K562 (cell line): ENCODE results near the gene CRPPA. TPM values are rescaled to one million over a fixed set of nuclear protein-coding genes. Genes with fewer than 3 reads are reported as not detected.
A peak's percentile ranks its signal among the peaks of the same experiment; 100 is the strongest.

Experiments used
- ATAC-seq: fragments of 200-7000 bp; cut with Tn5 transposase; 3 replicates; pipeline ENCODE4 v1.9.1; 2020; ENCODE audit warnings: moderate library complexity
- BruUV-seq: library from RNA; stranded (reverse); fragments of 400-500 nt; replicated peaks from 2 replicates; lab custom pipeline; 2021; lab: Mats Ljungman, UMichigan
- CTCF ChIA-PET: fragments of 300-600 bp; formaldehyde crosslinking; extraction: SDS; loops from one replicate; lab custom pipeline; 2021; ENCODE audit warnings: low intra/inter-chr PET ratio; lab: Yijun Ruan, JAX
- POLR2A ChIA-PET: fragments of 300-600, 350-650 bp; sonication (Branson Sonifier 250); formaldehyde crosslinking; extraction: SDS; loops from one replicate; lab custom pipeline; 2021; ENCODE audit warnings: antibody characterized with exemption, inconsistent platforms; lab: Yijun Ruan, JAX
- DNase-seq, 4 experiments: peaks; one replicate each; pipeline versions ENCODE4 v3.0.0 to v3.0.0-alpha.2; 2011 to 2018; ENCODE audit warnings: low spot score in 3 of 4, mixed read lengths in 3 of 4; ENCODE audit errors: extremely low read depth in 1 of 4
- FAIRE-seq: peaks from 2 replicates; lab custom pipeline; 2011; peaks lifted over from hg19 to GRCh38; lab: Jason Lieb, UNC
- H2AFZ ChIP-seq: 2 replicates; pipeline ENCODE4 v1.6.0; 2011; ENCODE audit warnings: low read depth, low read length, control low read depth, inconsistent platforms
- H3K27ac ChIP-seq: fragments of 200-600 bp; 3 replicates; pipeline ENCODE4 v1.8.0; 2011; ENCODE audit warnings: low read depth, mild to moderate bottlenecking, control low read depth, inconsistent platforms, low read length, moderate library complexity, mixed read lengths; ENCODE audit errors: extremely low read depth
- H3K27me3 ChIP-seq, 2 experiments: fragments of 300-600 bp in 1 of 2; 2 replicates in 1 of 2; 3 replicates in 1 of 2; pipeline versions ENCODE4 v1.6.0 to v1.8.0; 2011; ENCODE audit warnings: inconsistent platforms in 2 of 2, low read length in 2 of 2, mild to moderate bottlenecking in 1 of 2, mixed read lengths in 1 of 2, moderate library complexity in 1 of 2; ENCODE audit not compliant: control insufficient read depth in 2 of 2, insufficient read depth in 2 of 2
- H3K36me3 ChIP-seq: fragments of 300-600 bp; 3 replicates; pipeline ENCODE4 v1.8.0; 2011; ENCODE audit warnings: mild to moderate bottlenecking, low read length, inconsistent platforms; ENCODE audit not compliant: control insufficient read depth, insufficient read depth
- H3K4me1 ChIP-seq, 2 experiments: fragments of 200-600 bp in 1 of 2; replicated peaks in 1 of 2; 2 replicates in 1 of 2; 3 replicates in 1 of 2; pipeline versions ENCODE4 v1.5.1 to v1.8.0; 2011; ENCODE audit warnings: inconsistent platforms in 2 of 2, low read length in 2 of 2, mild to moderate bottlenecking in 1 of 2, mixed read lengths in 1 of 2, moderate library complexity in 1 of 2; ENCODE audit not compliant: control insufficient read depth in 2 of 2, insufficient read depth in 2 of 2
- H3K4me2 ChIP-seq: 2 replicates; pipeline ENCODE4 v1.6.1; 2011; ENCODE audit warnings: low read length, control low read depth, inconsistent platforms, mixed read lengths; ENCODE audit not compliant: insufficient read depth
- H3K4me3 ChIP-seq: fragments of 200-600 bp; sonication (generic), shearing (Covaris generic); 2 replicates; pipeline ENCODE4 v1.5.1; 2016; ENCODE audit warnings: control low read depth, inconsistent platforms
- H3K79me2 ChIP-seq: fragments of 200-600 bp; 3 replicates; pipeline ENCODE4 v1.8.0; 2011; ENCODE audit warnings: low read length, inconsistent platforms; ENCODE audit not compliant: control insufficient read depth, insufficient read depth
- H3K9ac ChIP-seq, 2 experiments: 2 replicates each; pipeline versions ENCODE4 v1.6.0 to v1.6.1; 2011; ENCODE audit warnings: low read depth in 2 of 2, low read length in 2 of 2, control low read depth in 1 of 2, inconsistent platforms in 1 of 2, mild to moderate bottlenecking in 1 of 2, mixed read lengths in 1 of 2; ENCODE audit not compliant: insufficient read depth in 1 of 2
- H3K9me1 ChIP-seq: one replicate; pipeline ENCODE4 v1.6.0; 2011; ENCODE audit warnings: inconsistent platforms, mild to moderate bottlenecking, low read length, moderate library complexity; ENCODE audit not compliant: control insufficient read depth, insufficient read depth
- H3K9me3 ChIP-seq: replicated peaks from 2 replicates; pipeline ENCODE4 v1.5.1; 2011; ENCODE audit warnings: low read depth, low read length, inconsistent platforms; ENCODE audit not compliant: control insufficient read depth, insufficient read depth
- H4K20me1 ChIP-seq: replicated peaks from 2 replicates; pipeline ENCODE4 v1.6.1; 2011; ENCODE audit warnings: low read length, inconsistent platforms, mixed read lengths; ENCODE audit not compliant: control insufficient read depth, insufficient read depth
- CHD1 ChIP-seq: fragments of 200-600 bp; sonication (generic); IDR thresholded peaks from one replicate; pipeline ENCODE4 v1.6.1; 2012; ENCODE audit warnings: mild to moderate bottlenecking, moderate library complexity, low read length, inconsistent platforms
- CHD4 ChIP-seq: fragments of 200-600 bp; sonication (generic); IDR thresholded peaks from 3 replicates; pipeline ENCODE4 v1.6.1; 2012; ENCODE audit warnings: low read depth, mild to moderate bottlenecking, mixed read lengths, low read length, inconsistent platforms; ENCODE audit not compliant: insufficient read depth, insufficient replicate concordance, poor library complexity, severe bottlenecking
- CREB1 ChIP-seq, 2 experiments: sonication (generic) in 1 of 2; formaldehyde crosslinking in 1 of 2; IDR thresholded peaks; 2 replicates each; pipeline versions ENCODE4 v1.6.1 to v1.8.0; 2012 to 2022; ENCODE audit warnings: inconsistent platforms in 1 of 2, mild to moderate bottlenecking in 1 of 2, missing genetic modification reagents in 1 of 2, moderate library complexity in 1 of 2
- HMBOX1 ChIP-seq: sonication (generic); IDR thresholded peaks from 2 replicates; pipeline ENCODE4 v1.6.1; 2016
- JUND ChIP-seq, 2 experiments: IDR thresholded peaks; 2 replicates in 1 of 2; 3 replicates in 1 of 2; pipeline ENCODE4 v1.6.1; 2011; ENCODE audit warnings: borderline replicate concordance in 2 of 2, low read depth in 2 of 2, low read length in 2 of 2, improper control_type of control experiment in 1 of 2, missing biosample characterization in 1 of 2, missing genetic modification characterization in 1 of 2, missing genetic modification reagents in 1 of 2
- LARP7 ChIP-seq: fragments of 450-650 bp; IDR thresholded peaks from 2 replicates; pipeline ENCODE4 v1.6.1; 2016
- ZNF12 ChIP-seq: sonication (generic); formaldehyde crosslinking; IDR thresholded peaks from 2 replicates; pipeline ENCODE4 v1.4.0; 2020; ENCODE audit warnings: mild to moderate bottlenecking, missing genetic modification reagents
- WGBS: fragments of 100-300 bp; shearing (Covaris generic); methylation state at CpG from one replicate; pipeline ENCODE4 v1.1.6; 2016; ENCODE audit warnings: low coverage, mixed read lengths; ENCODE audit not compliant: insufficient coverage; ENCODE audit errors: missing lambda C conversion rate; 5-methylcytosine and 5-hydroxymethylcytosine counted together
- in situ Hi-C: fragments of 300-500 bp; cut with MboI; formaldehyde crosslinking; loops from 4 replicates; pipeline ENCODE4 v1.15.0; 2018; ENCODE audit warnings: inconsistent platforms, mixed read lengths
- intact Hi-C: fragments of 100-400 bp; cut with micrococcal nuclease; formaldehyde crosslinking; loops from 2 replicates; pipeline ENCODE4 v1.14.2; 2022
- polyA plus RNA-seq, 8 experiments: library from polyadenylated mRNA; depleted of rRNA in 4 of 8; stranded (reverse) in 5 of 8; unstranded in 3 of 8; fragments of >200 nt; fragmentation: Nextera tagmentation in 2 of 8; fragmentation: Illumina TruSeq in 1 of 8; extraction: Ambion mirVana in 2 of 8; extraction: Trizol in 1 of 8; gene quantifications; 2 replicates each; pipeline versions ENCODE4 v1.2.1 to v1.2.3, GENCODE V29; 2011 to 2014; ENCODE audit warnings: inconsistent platforms in 1 of 8, missing spikeins in 1 of 8
- total RNA-seq, 7 experiments: library from RNA; depleted of rRNA in 6 of 7; stranded (reverse); fragments of >200 nt in 6 of 7; fragmentation: Illumina TruSeq in 2 of 7; extraction: Trizol in 2 of 7; gene quantifications; 2 replicates each; pipeline versions ENCODE4 v1.2.1 to v1.2.3, GENCODE V29; 2011 to 2021; ENCODE audit warnings: low replicate concordance in 1 of 7
- TF ChIP-seq, protein P1 (sequence below): fragments of 450-650 bp; formaldehyde crosslinking; IDR thresholded peaks from 2 replicates; pipeline ENCODE4 v1.4.0; 2022; ENCODE audit warnings: missing genetic modification characterization
- TF ChIP-seq, protein P2 (sequence below): sonication (generic); formaldehyde crosslinking; IDR thresholded peaks from 2 replicates; pipeline ENCODE4 v1.8.1; 2023; ENCODE audit warnings: mild to moderate bottlenecking, missing genetic modification reagents

Gene CRPPA
- total and polyA plus RNA-seq, 9 of the 15 experiments (the other 6 are each of a cell fraction or from before 2014, with no cell fraction given): 3.9 to 14.4 (median 7.8) TPM

DNA sequence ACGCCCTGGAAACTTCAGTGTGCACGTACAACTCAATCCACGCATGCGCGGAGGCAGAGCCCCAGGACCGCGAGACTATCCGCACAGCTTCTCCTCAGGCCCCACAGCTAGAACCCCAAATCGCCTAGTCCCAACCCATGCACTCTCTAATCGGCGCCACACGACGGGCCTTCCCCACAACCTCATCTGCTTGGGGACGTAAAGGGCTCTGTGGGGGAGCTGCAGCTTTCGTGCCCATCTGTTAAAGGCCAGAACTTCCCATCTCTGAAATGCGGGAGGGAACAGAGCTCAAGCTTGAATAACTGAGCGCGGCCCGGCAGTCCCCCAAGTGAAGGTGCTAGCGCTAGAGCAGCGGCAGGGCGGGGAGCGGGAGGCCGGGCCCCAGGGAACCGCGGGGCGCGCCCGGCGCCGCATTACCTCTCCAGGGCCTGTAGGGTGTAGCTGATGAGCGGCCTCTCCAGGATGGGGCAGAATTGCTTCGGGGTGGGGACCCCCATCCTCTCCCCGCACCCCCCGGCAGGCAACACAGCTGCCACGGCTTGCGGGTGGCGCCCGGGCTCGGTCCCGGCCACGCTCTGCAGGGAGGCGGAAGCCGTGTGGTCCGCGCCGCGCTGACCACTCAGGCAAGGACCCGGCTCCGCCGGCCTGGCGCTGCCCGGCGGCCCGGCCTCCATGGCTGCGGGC, 547 bp downstream of the CRPPA start (continued):
- TF ChIP-seq ZNF12 (CRISPR knock-in tag): no peak
- TF ChIP-seq LARP7: peak; percentile 34; the same call in 1 of the 2 replicates
- no peak for TF ChIP-seq JUND (IDR thresholded peaks at IDR 0.05; ENCODE audit: borderline replicate concordance, low read depth, low read length)
- no peak; the same call in 2 of the 3 replicates for TF ChIP-seq JUND (tag; IDR thresholded peaks at IDR 0.05; ENCODE audit: borderline replicate concordance, low read depth, low read length)
- no peak for TF ChIP-seq CHD4
- TF ChIP-seq CHD1: no peak
- TF ChIP-seq, protein P1, sequence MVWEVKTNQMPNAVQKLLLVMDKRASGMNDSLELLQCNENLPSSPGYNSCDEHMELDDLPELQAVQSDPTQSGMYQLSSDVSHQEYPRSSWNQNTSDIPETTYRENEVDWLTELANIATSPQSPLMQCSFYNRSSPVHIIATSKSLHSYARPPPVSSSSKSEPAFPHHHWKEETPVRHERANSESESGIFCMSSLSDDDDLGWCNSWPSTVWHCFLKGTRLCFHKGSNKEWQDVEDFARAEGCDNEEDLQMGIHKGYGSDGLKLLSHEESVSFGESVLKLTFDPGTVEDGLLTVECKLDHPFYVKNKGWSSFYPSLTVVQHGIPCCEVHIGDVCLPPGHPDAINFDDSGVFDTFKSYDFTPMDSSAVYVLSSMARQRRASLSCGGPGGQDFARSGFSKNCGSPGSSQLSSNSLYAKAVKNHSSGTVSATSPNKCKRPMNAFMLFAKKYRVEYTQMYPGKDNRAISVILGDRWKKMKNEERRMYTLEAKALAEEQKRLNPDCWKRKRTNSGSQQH (CRISPR knock-in tag): no peak

GRCh38 chr7:16420329-16420648, 1.0 kb downstream of the CRPPA start:
- Histone ChIP-seq H3K27me3 (no peaks in the 10 kb centered on the region), H3K9me1 (no peaks in the 10 kb centered on the region), H3K27ac (peak overlapping the region; percentile 97), H2AFZ (peak overlapping the region; percentile 97), H3K9ac (peak overlapping the region; percentile 89 to 95), H3K4me3 (peak overlapping the region; percentile 66), H3K4me2 (peak overlapping the region; percentile 95), H3K79me2 (peaks cover 68% of the 10 kb centered on the region), H3K4me1 (peaks cover 23 to 51% of the 10 kb centered on the region in 2 experiments), H3K9me3 (no peaks in the 10 kb centered on the region; the same call in 1 of the 2 replicates), H3K36me3 (no peaks in the 10 kb centered on the region; the same call in 2 of the 3 replicates), H4K20me1 (no peaks in the 10 kb centered on the region)
- DNase-seq (no peak), FAIRE-seq (no peak), ATAC-seq (peak; percentile 2)
- in situ Hi-C loops: no loop called here
- BruUV-seq: no TSS peak
- intact Hi-C loops: loop anchor here (1.0 to 10.0 kb wide), 3 partner anchors 152 to 335 kb away; partner anchors contain the start of genes ANKMY2, BZW2 and TSPAN13
- ChIA-PET CTCF (no interaction called here), POLR2A (interaction anchor here (0.5 to 3.3 kb wide), 17 partner anchors 9 to 334 kb away, joined by 3 to 24 read pairs (median 4); partner anchors contain the start of genes ANKMY2 and BZW2)
- WGBS: 0% methylated on average over 3 of the region's 3 CpGs
- TF ChIP-seq CREB1 (IDR thresholded peaks at IDR 0.05) (no peak), CREB1 (CRISPR knock-in tag; IDR thresholded peaks at IDR 0.05) (0 out of 2 replicates have a peak, but pooled peaks have one; percentile 11), HMBOX1 (peak; percentile 80; the same call in 1 of the 2 replicates)
- TF ChIP-seq, protein P2, sequence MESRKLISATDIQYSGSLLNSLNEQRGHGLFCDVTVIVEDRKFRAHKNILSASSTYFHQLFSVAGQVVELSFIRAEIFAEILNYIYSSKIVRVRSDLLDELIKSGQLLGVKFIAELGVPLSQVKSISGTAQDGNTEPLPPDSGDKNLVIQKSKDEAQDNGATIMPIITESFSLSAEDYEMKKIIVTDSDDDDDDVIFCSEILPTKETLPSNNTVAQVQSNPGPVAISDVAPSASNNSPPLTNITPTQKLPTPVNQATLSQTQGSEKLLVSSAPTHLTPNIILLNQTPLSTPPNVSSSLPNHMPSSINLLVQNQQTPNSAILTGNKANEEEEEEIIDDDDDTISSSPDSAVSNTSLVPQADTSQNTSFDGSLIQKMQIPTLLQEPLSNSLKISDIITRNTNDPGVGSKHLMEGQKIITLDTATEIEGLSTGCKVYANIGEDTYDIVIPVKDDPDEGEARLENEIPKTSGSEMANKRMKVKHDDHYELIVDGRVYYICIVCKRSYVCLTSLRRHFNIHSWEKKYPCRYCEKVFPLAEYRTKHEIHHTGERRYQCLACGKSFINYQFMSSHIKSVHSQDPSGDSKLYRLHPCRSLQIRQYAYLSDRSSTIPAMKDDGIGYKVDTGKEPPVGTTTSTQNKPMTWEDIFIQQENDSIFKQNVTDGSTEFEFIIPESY (CRISPR knock-in tag): 0 out of 2 replicates have a peak, but pooled peaks have one; percentile 51
- TF ChIP-seq, protein P1 (CRISPR knock-in tag): peak; percentile 81; the same call in 1 of the 2 replicates
